ENCODE results near the gene GDE1. TPM values are rescaled to one million over a fixed set of nuclear protein-coding genes. Genes with fewer than 3 reads are reported as not detected.

GDE1 gene
- total and polyA plus RNA-seq, 11 donors = 53.3 to 134 (median 95.4) TPM

DNA sequence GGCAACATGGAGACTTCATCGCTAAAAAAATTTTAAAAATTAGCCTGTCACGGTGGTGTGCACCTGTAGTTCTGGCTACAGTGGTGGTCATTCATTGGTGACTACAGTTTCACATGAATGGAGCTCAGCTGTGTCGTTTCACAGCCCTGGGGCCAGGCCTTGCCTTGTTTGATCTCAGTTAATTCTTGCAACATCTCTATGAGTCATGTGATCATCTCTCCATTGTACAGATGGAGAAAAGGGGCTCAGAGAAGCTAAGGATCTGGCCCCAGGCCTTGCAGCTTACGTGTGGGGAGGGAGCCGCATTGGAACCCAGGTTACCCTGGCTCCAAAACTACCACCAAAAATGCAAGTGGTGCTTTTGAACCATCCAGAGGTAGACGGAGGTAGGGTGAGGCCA is 49.4 kb downstream of the GDE1 start:
- TF ChIP-seq POLR2A (IDR thresholded peaks at IDR 0.05) = no peak
- TF ChIP-seq, protein P1, sequence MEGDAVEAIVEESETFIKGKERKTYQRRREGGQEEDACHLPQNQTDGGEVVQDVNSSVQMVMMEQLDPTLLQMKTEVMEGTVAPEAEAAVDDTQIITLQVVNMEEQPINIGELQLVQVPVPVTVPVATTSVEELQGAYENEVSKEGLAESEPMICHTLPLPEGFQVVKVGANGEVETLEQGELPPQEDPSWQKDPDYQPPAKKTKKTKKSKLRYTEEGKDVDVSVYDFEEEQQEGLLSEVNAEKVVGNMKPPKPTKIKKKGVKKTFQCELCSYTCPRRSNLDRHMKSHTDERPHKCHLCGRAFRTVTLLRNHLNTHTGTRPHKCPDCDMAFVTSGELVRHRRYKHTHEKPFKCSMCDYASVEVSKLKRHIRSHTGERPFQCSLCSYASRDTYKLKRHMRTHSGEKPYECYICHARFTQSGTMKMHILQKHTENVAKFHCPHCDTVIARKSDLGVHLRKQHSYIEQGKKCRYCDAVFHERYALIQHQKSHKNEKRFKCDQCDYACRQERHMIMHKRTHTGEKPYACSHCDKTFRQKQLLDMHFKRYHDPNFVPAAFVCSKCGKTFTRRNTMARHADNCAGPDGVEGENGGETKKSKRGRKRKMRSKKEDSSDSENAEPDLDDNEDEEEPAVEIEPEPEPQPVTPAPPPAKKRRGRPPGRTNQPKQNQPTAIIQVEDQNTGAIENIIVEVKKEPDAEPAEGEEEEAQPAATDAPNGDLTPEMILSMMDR (IDR thresholded peaks at IDR 0.05) = no peak
- Histone ChIP-seq H3K4me3 (no peak overlapping the region), H3K36me3 (no peaks in the 10 kb centered on the region), H3K9me3 (peaks cover 0 to 5% (median 0%) of the 10 kb centered on the region in 12 donors), H3K4me1 (no peaks in the 10 kb centered on the region), H3K27me3 (peaks cover 0 to 14% (median 0%) of the 10 kb centered on the region in 9 donors), H3K27ac (no peak overlapping the region)
- intact Hi-C loops (cut with DNase I) = no loop called here
- ATAC-seq (no peak), DNase-seq (no peak)
- 73 to 87% (median 78%) methylated on average over 6 of the region's 6 CpGs for WGBS, 4 donors

DNA sequence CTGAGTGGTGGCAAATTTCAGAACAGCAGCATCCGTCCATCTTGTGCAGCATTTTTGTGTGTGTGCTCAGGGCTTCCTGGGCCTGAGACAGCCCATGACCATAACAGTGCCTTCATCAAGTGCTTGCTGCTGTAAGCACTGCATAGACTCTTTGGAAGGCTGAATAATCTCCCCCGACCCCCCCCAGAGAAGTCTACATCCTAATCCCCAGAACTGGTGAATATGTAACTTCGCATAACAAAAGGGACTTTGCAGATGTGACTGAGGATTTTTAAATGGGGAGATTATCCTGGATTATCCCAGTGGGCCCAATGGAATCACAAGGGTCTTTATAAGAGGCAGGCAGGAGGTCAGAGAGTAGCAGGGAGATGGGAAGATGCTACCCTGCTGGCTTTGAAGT is 53.6 kb downstream of the GDE1 start:
- H3K36me3 ChIP-seq = no peaks in the 10 kb centered on the region
- TF ChIP-seq, protein P1 (IDR thresholded peaks at IDR 0.05) = no peak
- no peak for TF ChIP-seq POLR2A (IDR thresholded peaks at IDR 0.05)
- no peak overlapping the region for H3K4me3 ChIP-seq
- no peak for DNase-seq
- intact Hi-C loops (cut with DNase I) = no loop called here
- no peak overlapping the region for H3K27ac ChIP-seq
- peaks cover 0 to 5% (median 0%) of the 10 kb centered on the region in 12 donors for H3K9me3 ChIP-seq
- peaks cover 0 to 9% (median 0%) of the 10 kb centered on the region in 9 donors for H3K27me3 ChIP-seq
- no peaks in the 10 kb centered on the region for H3K4me1 ChIP-seq
- ATAC-seq = no peak
- WGBS, 4 donors = 73 to 94% (median 89%) methylated on average over 2 to 3 of the region's 3 CpGs

DNA sequence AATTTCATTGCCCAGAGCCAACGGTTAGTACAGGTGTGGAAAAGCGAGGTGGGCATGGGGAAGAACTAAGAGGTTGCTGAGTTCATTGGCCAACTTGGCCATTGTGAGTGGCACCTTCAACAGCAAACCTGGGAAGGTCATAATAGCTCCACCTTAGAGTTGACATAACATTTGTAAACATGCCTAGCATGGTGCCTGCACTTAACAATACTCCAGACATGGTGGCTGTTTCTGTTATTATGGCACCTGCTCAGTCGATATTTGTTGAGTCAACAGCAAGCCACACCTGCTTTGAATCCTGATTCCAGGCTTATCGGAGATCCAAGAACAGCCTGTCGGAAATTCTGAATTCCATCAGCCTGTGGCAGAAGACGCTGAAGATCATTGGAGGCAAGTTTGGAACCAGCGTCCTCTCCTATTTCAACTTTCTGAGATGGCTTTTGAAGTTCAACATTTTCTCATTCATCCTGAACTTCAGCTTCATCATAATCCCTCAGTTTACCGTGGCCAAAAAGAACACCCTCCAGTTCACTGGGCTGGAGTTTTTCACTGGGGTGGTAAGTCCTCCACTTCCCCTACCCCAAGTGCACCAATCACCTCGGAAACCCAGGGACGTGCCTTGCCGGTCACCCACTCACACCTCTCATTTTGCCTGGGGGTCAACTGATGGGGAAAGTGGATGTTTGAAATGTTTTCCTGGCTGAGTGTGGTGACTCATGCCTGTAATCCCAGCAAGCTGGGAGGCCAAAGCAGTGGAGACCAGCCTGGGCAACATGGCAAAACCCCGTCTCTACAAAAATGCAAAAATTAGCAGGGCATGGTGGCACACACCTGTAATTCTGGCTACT is 58.2 kb downstream of the GDE1 start:
- no peak overlapping the region for H3K27ac ChIP-seq
- DNase-seq (no peak), ATAC-seq (no peak)
- H3K27me3 ChIP-seq = peaks cover 0 to 5% (median 0%) of the 10 kb centered on the region in 9 donors
- intact Hi-C loops (cut with DNase I) = no loop called here
- H3K9me3 ChIP-seq = peaks cover 0 to 4% (median 0%) of the 10 kb centered on the region in 12 donors
- no peaks in the 10 kb centered on the region for H3K36me3 ChIP-seq
- no peaks in the 10 kb centered on the region for H3K4me1 ChIP-seq
- TF ChIP-seq, protein P1 (IDR thresholded peaks at IDR 0.05) = no peak
- TF ChIP-seq POLR2A (IDR thresholded peaks at IDR 0.05) = no peak
- no peak overlapping the region for H3K4me3 ChIP-seq
- 87 to 91% (median 89%) methylated on average over 12 of the region's 12 CpGs for WGBS, 4 donors

DNA sequence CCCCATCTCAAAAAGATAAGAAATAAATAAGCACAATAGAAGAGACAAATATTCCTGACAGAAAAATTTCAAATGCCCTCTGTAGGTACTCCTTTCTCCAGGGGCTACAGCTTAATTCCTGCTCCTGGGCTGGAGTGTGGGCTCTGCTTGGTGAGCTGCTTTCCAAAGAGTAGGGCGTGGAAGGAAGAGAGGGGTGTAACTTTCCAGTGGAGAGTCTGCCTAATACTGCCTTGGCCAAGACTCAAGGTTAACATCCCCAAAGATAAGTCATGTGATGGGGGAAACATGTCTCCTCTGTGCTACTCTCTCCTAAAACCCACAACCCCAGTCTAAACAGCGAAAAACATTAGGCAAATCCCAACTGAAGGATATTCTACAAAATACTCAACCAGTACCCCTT is 61.5 kb downstream of the GDE1 start:
- ATAC-seq (no peak), DNase-seq (no peak)
- WGBS, 4 donors = 83 to 90% (median 87%) methylated on average over 2 of the region's 2 CpGs
- Histone ChIP-seq H3K27me3 (peaks cover 0 to 9% (median 0%) of the 10 kb centered on the region in 9 donors), H3K27ac (no peak overlapping the region), H3K36me3 (no peaks in the 10 kb centered on the region), H3K4me3 (no peak overlapping the region), H3K9me3 (no peaks in the 10 kb centered on the region), H3K4me1 (no peaks in the 10 kb centered on the region)
- intact Hi-C loops (cut with DNase I) = no loop called here
- TF ChIP-seq, protein P1 (IDR thresholded peaks at IDR 0.05) = no peak
- TF ChIP-seq POLR2A (IDR thresholded peaks at IDR 0.05) = no peak
